ENCODE data around the gene SGF29. TPM values are rescaled to one million over a fixed set of nuclear protein-coding genes. Genes with fewer than 3 reads are reported as not detected.
"Not testable (repeated sequence)": the region's sequence is repeated elsewhere in the genome, so short reads cannot be mapped to it uniquely, and the experiment has no call there.

The SGF29 gene
- polyA plus RNA-seq, 3 donors, result 19.2 to 25.1 (median 24.6) TPM

GRCh38 chr16:28585674-28586073 lies 32.0 kb downstream of the SGF29 start:
- DNase-seq (ENCODE audit: extremely low read depth in 1 of 11, low read depth in 9 of 11, low spot score in 4 of 11), result no peak

GRCh38 chr16:28586466-28586865 lies 32.7 kb downstream of the SGF29 start:
- DNase-seq (ENCODE audit: extremely low read depth in 1 of 11, low read depth in 9 of 11, low spot score in 4 of 11), result no peak

GRCh38 chr16:28587386-28587785 lies 33.7 kb downstream of the SGF29 start:
- DNase-seq (ENCODE audit: extremely low read depth in 1 of 11, low read depth in 9 of 11, low spot score in 4 of 11), result no peak

- no peak for DNase-seq (ENCODE audit: extremely low read depth in 1 of 11, low read depth in 9 of 11, low spot score in 4 of 11)
Measured at GRCh38 chr16:28589069-28589468, 35.3 kb downstream of the SGF29 start.

- DNase-seq (ENCODE audit: extremely low read depth in 1 of 11, low read depth in 9 of 11, low spot score in 4 of 11), result no peak
Measured at GRCh38 chr16:28589930-28590329, 36.2 kb downstream of the SGF29 start.

GRCh38 chr16:28590384-28591340 lies 36.9 kb downstream of the SGF29 start:
- no peak for DNase-seq (ENCODE audit: extremely low read depth in 1 of 11, low read depth in 9 of 11, low spot score in 4 of 11)

GRCh38 chr16:28591355-28591754 lies 37.6 kb downstream of the SGF29 start:
- DNase-seq (ENCODE audit: extremely low read depth in 1 of 11, low read depth in 9 of 11, low spot score in 4 of 11), result no peak

GRCh38 chr16:28592511-28592910 lies 38.8 kb downstream of the SGF29 start:
- DNase-seq (ENCODE audit: extremely low read depth in 1 of 11, low read depth in 9 of 11, low spot score in 4 of 11), result no peak

GRCh38 chr16:28592979-28593553 lies 39.3 kb downstream of the SGF29 start:
- no peak for DNase-seq (ENCODE audit: extremely low read depth in 1 of 11, low read depth in 9 of 11, low spot score in 4 of 11)

- not testable (repeated sequence) for DNase-seq (ENCODE audit: extremely low read depth in 1 of 11, low read depth in 9 of 11, low spot score in 4 of 11)
Measured at GRCh38 chr16:28595451-28595850, 41.7 kb downstream of the SGF29 start.

- no peak for DNase-seq (ENCODE audit: extremely low read depth in 1 of 11, low read depth in 9 of 11, low spot score in 4 of 11)
Measured at GRCh38 chr16:28596115-28596630, 42.5 kb downstream of the SGF29 start.

GRCh38 chr16:28596840-28597691 lies 43.3 kb downstream of the SGF29 start, which contains the start of gene SULT1A2:
TSS of gene SULT1A2 (minus strand) at chr16:28597050. CDS start at chr16:28595930, 1,120 bp downstream.
- DNase-seq (ENCODE audit: extremely low read depth in 1 of 11, low read depth in 9 of 11, low spot score in 4 of 11), result peak in 1 of 11 donors; percentile 32

- no peak for DNase-seq (ENCODE audit: extremely low read depth in 1 of 11, low read depth in 9 of 11, low spot score in 4 of 11)
Measured at GRCh38 chr16:28597692-28598261, 44.1 kb downstream of the SGF29 start.

- not testable (repeated sequence) for DNase-seq (ENCODE audit: extremely low read depth in 1 of 11, low read depth in 9 of 11, low spot score in 4 of 11)
Measured at GRCh38 chr16:28599377-28600285, 45.9 kb downstream of the SGF29 start.

GRCh38 chr16:28600965-28601364 lies 47.2 kb downstream of the SGF29 start:
- not testable (repeated sequence) for DNase-seq (ENCODE audit: extremely low read depth in 1 of 11, low read depth in 9 of 11, low spot score in 4 of 11)

GRCh38 chr16:28601589-28601988 lies 47.9 kb downstream of the SGF29 start:
- not testable (repeated sequence) for DNase-seq (ENCODE audit: extremely low read depth in 1 of 11, low read depth in 9 of 11, low spot score in 4 of 11)

GRCh38 chr16:28602062-28602461 lies 48.3 kb downstream of the SGF29 start:
- DNase-seq (ENCODE audit: extremely low read depth in 1 of 11, low read depth in 9 of 11, low spot score in 4 of 11), result not testable (repeated sequence)

GRCh38 chr16:28602529-28602928 lies 48.8 kb downstream of the SGF29 start:
- no peak for DNase-seq (ENCODE audit: extremely low read depth in 1 of 11, low read depth in 9 of 11, low spot score in 4 of 11)

Measured in renal cortex interstitium (tissue), 11 donors.